Activated naive CD4-positive, alpha-beta T cell treated with anti-CD3 and anti-CD28 coated beads for 36 hours (primary cell): ENCODE data around the gene ABCF1. TPM values are rescaled to one million over a fixed set of nuclear protein-coding genes. Genes with fewer than 3 reads are reported as not detected.
A peak's percentile ranks its signal among the peaks of the same experiment; 100 is the strongest.

Experiments used
- CTCF ChIA-PET: fragments of 350-600 bp; sonication (Branson Sonifier 250); formaldehyde crosslinking; loops from one replicate; lab custom pipeline; 2021; ENCODE audit warnings: antibody characterized with exemption; lab: Charles Lee
- DNase-seq: peaks from one replicate; pipeline ENCODE4 v3.0.0-alpha.2; 2020
- H3K27ac Mint-ChIP-seq: one replicate; pipeline ENCODE4 v1.8.0; 2021; ENCODE audit warnings: mild to moderate bottlenecking, mixed read lengths
- H3K27me3 Mint-ChIP-seq: one replicate; pipeline ENCODE4 v1.8.0; 2021; ENCODE audit warnings: low read depth, mixed read lengths
- H3K36me3 Mint-ChIP-seq: one replicate; pipeline ENCODE4 v1.8.0; 2021; ENCODE audit warnings: low read depth, mixed read lengths
- H3K4me1 Mint-ChIP-seq: one replicate; pipeline ENCODE4 v1.8.0; 2021; ENCODE audit warnings: low read depth, mixed read lengths
- H3K4me3 Mint-ChIP-seq: one replicate; pipeline ENCODE4 v1.8.0; 2021; ENCODE audit warnings: mild to moderate bottlenecking, moderate library complexity, mixed read lengths
- H3K9me3 Mint-ChIP-seq: one replicate; pipeline ENCODE4 v1.8.0; 2021; ENCODE audit warnings: mixed read lengths
- intact Hi-C: fragments of 100-400 bp; cut with micrococcal nuclease; formaldehyde crosslinking; loops from one replicate; pipeline ENCODE4 v1.15.1; 2023
- total RNA-seq, 2 experiments: library from RNA; stranded (reverse); gene quantifications; one replicate each; pipeline ENCODE4 v1.2.3, GENCODE V29; 2021

The ABCF1 gene
- total RNA-seq, 2 experiments from 2014 or later: 79.5 to 82.7 TPM

- H3K4me3 Mint-ChIP-seq: peak overlapping the region; percentile 87
- peaks cover 45% of the 10 kb centered on the region for H3K4me1 Mint-ChIP-seq
- H3K27ac Mint-ChIP-seq: peak overlapping the region; percentile 95
- H3K9me3 Mint-ChIP-seq: no peaks in the 10 kb centered on the region
- H3K36me3 Mint-ChIP-seq: peaks cover 60% of the 10 kb centered on the region
- CTCF ChIA-PET: interaction anchor here (0.6 to 3.6 kb wide), 3 partner anchors 24 to 115 kb away, joined by 3 to 22 read pairs (median 8); partner anchors contain the start of gene DHX16
- peak; percentile 27 for DNase-seq
- intact Hi-C loops: loop anchor here (1.0 to 10.0 kb wide), 7 partner anchors 45 to 926 kb away; partner anchors contain the start of genes ABCF1, DDX39B, FLOT1 and IER3
- H3K27me3 Mint-ChIP-seq: no peaks in the 10 kb centered on the region
Observed at GRCh38 chr6:30615958-30616810, 44.9 kb downstream of the ABCF1 start.

GRCh38 chr6:30616811-30617564, 45.7 kb downstream of the ABCF1 start, which contains the start of gene PPP1R10:
PPP1R10 (minus strand) TSS chr6:30617243; CDS start chr6:30609944, 7,299 bp downstream.
- CTCF ChIA-PET: interaction anchor here (1.4 to 1.6 kb wide), 4 partner anchors 20 to 114 kb away, joined by 4 to 7 read pairs (median 5); partner anchors contain the start of gene TUBB

GRCh38 chr6:30617565-30618269, 46.5 kb downstream of the ABCF1 start, which contains the start of gene MRPS18B:
MRPS18B (plus strand) TSS chr6:30617840; CDS start chr6:30617866, 26 bp downstream.
- H3K4me3 Mint-ChIP-seq: peak within 1 kb of the TSS; percentile 87
- peak; percentile 99 for DNase-seq
- peaks cover 65% of the 10 kb centered on the region for H3K36me3 Mint-ChIP-seq
- CTCF ChIA-PET: interaction anchor here (0.6 to 1.6 kb wide), 7 partner anchors 21 to 134 kb away, joined by 3 to 7 read pairs (median 4); partner anchors contain the start of gene TUBB
- intact Hi-C loops: loop anchor here (1.0 to 10.0 kb wide), 15 partner anchors 9 to 925 kb away; partner anchors contain the start of genes ATAT1, C6orf136, DDX39B and DHX16
- H3K27ac Mint-ChIP-seq: peak within 1 kb of the TSS; percentile 95
- no peaks in the 10 kb centered on the region for H3K9me3 Mint-ChIP-seq
- H3K4me1 Mint-ChIP-seq: peaks cover 33% of the 10 kb centered on the region
- H3K27me3 Mint-ChIP-seq: no peaks in the 10 kb centered on the region

More at GRCh38 chr6:30616811-30617564, 45.7 kb downstream of the ABCF1 start, which contains the start of gene PPP1R10:
- no peaks in the 10 kb centered on the region for H3K27me3 Mint-ChIP-seq
- H3K4me3 Mint-ChIP-seq: peak within 1 kb of the TSS; percentile 87
- intact Hi-C loops: loop anchor here (1.0 to 10.0 kb wide), 15 partner anchors 9 to 925 kb away; partner anchors contain the start of genes ATAT1, C6orf136, DDX39B and DHX16
- no peaks in the 10 kb centered on the region for H3K9me3 Mint-ChIP-seq
- peak within 1 kb of the TSS; percentile 95 for H3K27ac Mint-ChIP-seq
- peaks cover 37% of the 10 kb centered on the region for H3K4me1 Mint-ChIP-seq
- peaks cover 62% of the 10 kb centered on the region for H3K36me3 Mint-ChIP-seq
- DNase-seq: peak; percentile 99

- no peak for DNase-seq
Observed at GRCh38 chr6:30618270-30618797, 47.1 kb downstream of the ABCF1 start.

GRCh38 chr6:30619561-30619960, 48.3 kb downstream of the ABCF1 start:
- Mint-ChIP-seq H3K4me1 (peaks cover 19% of the 10 kb centered on the region), H3K4me3 (peak overlapping the region; percentile 87), H3K9me3 (no peaks in the 10 kb centered on the region), H3K27me3 (no peaks in the 10 kb centered on the region), H3K27ac (peak overlapping the region; percentile 95), H3K36me3 (peaks cover 55% of the 10 kb centered on the region)
- intact Hi-C loops: loop anchor here (5.0 to 10.0 kb wide), 4 partner anchors 123 to 923 kb away; partner anchors contain the start of genes DDX39B, FLOT1, IER3 and POLR1H
- CTCF ChIA-PET: interaction anchor here (0.6 to 1.7 kb wide), 2 partner anchors 53 to 103 kb away, joined by 3 to 6 read pairs; no protein-coding TSS in a partner anchor
- DNase-seq: no peak

More at GRCh38 chr6:30618270-30618797, 47.1 kb downstream of the ABCF1 start:
- Mint-ChIP-seq H3K4me3 (peak overlapping the region; percentile 87), H3K27me3 (no peaks in the 10 kb centered on the region), H3K27ac (peak overlapping the region; percentile 95), H3K9me3 (no peaks in the 10 kb centered on the region), H3K36me3 (peaks cover 64% of the 10 kb centered on the region), H3K4me1 (peaks cover 28% of the 10 kb centered on the region)
- CTCF ChIA-PET: interaction anchor here (0.6 to 1.7 kb wide), 9 partner anchors 21 to 1876 kb away, joined by 3 to 7 read pairs (median 4); partner anchors contain the start of gene TUBB
- intact Hi-C loops: loop anchor here (5.0 to 10.0 kb wide), 4 partner anchors 124 to 924 kb away; partner anchors contain the start of genes DDX39B, FLOT1, IER3 and POLR1H

GRCh38 chr6:30625511-30625910, 54.3 kb downstream of the ABCF1 start:
- Mint-ChIP-seq H3K4me1 (peaks cover 21% of the 10 kb centered on the region), H3K36me3 (peaks cover 36% of the 10 kb centered on the region), H3K27me3 (no peaks in the 10 kb centered on the region), H3K9me3 (no peaks in the 10 kb centered on the region), H3K27ac (no peak overlapping the region), H3K4me3 (no peak overlapping the region)
- DNase-seq: no peak
- intact Hi-C loops: no loop called here
- CTCF ChIA-PET: interaction anchor here (0.8 to 1.6 kb wide), 3 partner anchors 31 to 105 kb away, joined by 3 read pairs; no protein-coding TSS in a partner anchor

GRCh38 chr6:30626484-30627366, 55.5 kb downstream of the ABCF1 start, which contains the start of gene ATAT1:
ATAT1 (plus strand) TSS chr6:30626874.
- no peaks in the 10 kb centered on the region for H3K9me3 Mint-ChIP-seq
- CTCF ChIA-PET: interaction anchor here (0.8 to 1.6 kb wide), 3 partner anchors 33 to 104 kb away, joined by 3 read pairs; no protein-coding TSS in a partner anchor
- no peaks in the 10 kb centered on the region for H3K27me3 Mint-ChIP-seq
- H3K4me1 Mint-ChIP-seq: peaks cover 21% of the 10 kb centered on the region
- H3K36me3 Mint-ChIP-seq: peaks cover 32% of the 10 kb centered on the region
- intact Hi-C loops: loop anchor here (1.0 to 2.0 kb wide), 3 partner anchors 9 to 47 kb away; partner anchors contain the start of genes C6orf136, DHX16, MRPS18B and PPP1R10
- peak within 1 kb of the TSS; percentile 96 for H3K4me3 Mint-ChIP-seq
- peak; percentile 89 for DNase-seq
- H3K27ac Mint-ChIP-seq: peak within 1 kb of the TSS; percentile 93

GRCh38 chr6:30635834-30636233, 64.6 kb downstream of the ABCF1 start:
- CTCF ChIA-PET: interaction anchor here (0.5 to 1.0 kb wide), 2 partner anchors 37 to 48 kb away, joined by 3 read pairs; partner anchors contain the start of gene DHX16
- H3K9me3 Mint-ChIP-seq: no peaks in the 10 kb centered on the region
- H3K27me3 Mint-ChIP-seq: no peaks in the 10 kb centered on the region
- H3K4me1 Mint-ChIP-seq: peaks cover 5% of the 10 kb centered on the region
- peaks cover 21% of the 10 kb centered on the region for H3K36me3 Mint-ChIP-seq
- intact Hi-C loops: no loop called here
- no peak overlapping the region for H3K27ac Mint-ChIP-seq
- no peak overlapping the region for H3K4me3 Mint-ChIP-seq
- DNase-seq: no peak

GRCh38 chr6:30640481-30640880, 69.2 kb downstream of the ABCF1 start:
- intact Hi-C loops: no loop called here
- Mint-ChIP-seq H3K36me3 (peaks cover 11% of the 10 kb centered on the region), H3K27me3 (no peaks in the 10 kb centered on the region), H3K27ac (no peak overlapping the region), H3K4me3 (no peak overlapping the region), H3K4me1 (peaks cover 14% of the 10 kb centered on the region), H3K9me3 (no peaks in the 10 kb centered on the region)
- no peak for DNase-seq
- CTCF ChIA-PET: interaction anchor here (0.5 to 1.6 kb wide), 6 partner anchors 10 to 266 kb away, joined by 3 to 4 read pairs (median 3); partner anchors contain the start of gene GNL1

- Mint-ChIP-seq H3K9me3 (no peaks in the 10 kb centered on the region), H3K27ac (peak overlapping the region; percentile 8), H3K36me3 (peaks cover 11% of the 10 kb centered on the region), H3K27me3 (no peaks in the 10 kb centered on the region), H3K4me1 (peaks cover 18% of the 10 kb centered on the region), H3K4me3 (no peak overlapping the region)
- intact Hi-C loops: no loop called here
- CTCF ChIA-PET: interaction anchor here (0.5 to 1.6 kb wide), 8 partner anchors 10 to 274 kb away, joined by 3 to 4 read pairs (median 3); partner anchors contain the start of gene GNL1
- DNase-seq: no peak
Observed at GRCh38 chr6:30641048-30641447, 69.8 kb downstream of the ABCF1 start.
